ENCODE measurements around the gene SELL.

GRCh38 chr1:169704797-169705196 is 6.6 kb downstream of the SELL start:
- no peak for TF ChIP-seq EZH2 (IDR thresholded peaks at IDR 0.05; ENCODE audit: low read depth, low read length, severe bottlenecking)
- TF ChIP-seq RAD21 (IDR thresholded peaks at IDR 0.05 in 1 of 2, conservative IDR thresholded peaks at IDR 0.05 in 1 of 2; ENCODE audit: low read depth in 2 of 2, low read length in 2 of 2), result no peak
- TF ChIP-seq CTCF (IDR thresholded peaks at IDR 0.05; ENCODE audit: control extremely low read depth in 1 of 3, insufficient read depth in 1 of 3, low read depth in 1 of 3, low read length in 3 of 3), result no peak

Measured in H1 (cell line).